GM03348 (cell line): ENCODE results near the gene NOG.
A peak's percentile ranks its signal among the peaks of the same experiment; 100 is the strongest.

ENCODE experiments used
- DNase-seq: peaks from one replicate; pipeline ENCODE4 v3.0.0; 2012; ENCODE audit warnings: low spot score

NOG gene

DNA sequence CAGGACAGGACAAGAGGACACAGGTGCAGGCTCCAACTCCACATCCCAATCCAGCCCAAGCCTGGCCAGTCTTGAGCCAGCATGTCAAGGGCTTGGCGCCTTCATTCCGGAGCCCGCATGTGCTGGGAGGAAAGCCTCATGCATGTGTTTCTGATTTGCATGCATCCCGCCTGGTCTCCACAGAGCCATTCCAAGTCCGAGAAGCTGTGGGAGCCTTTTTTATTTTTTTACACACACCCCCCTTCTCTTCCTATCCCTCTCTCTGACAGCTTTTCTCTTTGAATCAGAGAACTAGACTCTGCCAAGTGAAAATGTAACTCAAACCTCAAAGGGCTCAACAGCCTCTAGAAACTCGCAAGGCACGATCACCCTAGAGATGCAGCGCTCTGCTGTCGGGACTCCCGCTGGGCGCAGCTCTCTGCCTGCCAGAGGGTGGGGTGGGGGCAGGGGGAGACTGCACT, 45.1 kb downstream of the NOG start:
- peak; percentile 22 for DNase-seq

GRCh38 chr17:56639517-56639916, 46.0 kb downstream of the NOG start:
- DNase-seq, result no peak

- DNase-seq, result no peak
Observed at GRCh38 chr17:56640116-56640515, 46.6 kb downstream of the NOG start.

DNA sequence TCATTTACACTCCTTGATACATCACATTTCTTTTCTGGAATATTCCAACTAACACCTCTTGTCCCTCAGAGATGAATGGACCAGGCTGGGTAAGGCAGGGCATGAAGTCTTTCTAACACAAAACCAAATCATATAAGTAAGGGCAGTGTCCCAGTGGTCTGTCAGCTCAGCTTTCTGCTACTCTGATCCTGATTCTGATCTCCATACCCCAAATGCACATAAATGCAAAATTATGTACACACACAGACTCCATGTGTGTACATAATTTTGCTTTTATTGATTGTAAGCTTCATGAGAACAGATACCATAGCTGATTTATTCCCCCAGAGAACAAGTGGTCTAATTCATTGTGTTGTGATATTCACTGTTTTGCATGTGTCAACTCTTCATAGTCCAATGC, 47.9 kb downstream of the NOG start:
- no peak for DNase-seq

DNA sequence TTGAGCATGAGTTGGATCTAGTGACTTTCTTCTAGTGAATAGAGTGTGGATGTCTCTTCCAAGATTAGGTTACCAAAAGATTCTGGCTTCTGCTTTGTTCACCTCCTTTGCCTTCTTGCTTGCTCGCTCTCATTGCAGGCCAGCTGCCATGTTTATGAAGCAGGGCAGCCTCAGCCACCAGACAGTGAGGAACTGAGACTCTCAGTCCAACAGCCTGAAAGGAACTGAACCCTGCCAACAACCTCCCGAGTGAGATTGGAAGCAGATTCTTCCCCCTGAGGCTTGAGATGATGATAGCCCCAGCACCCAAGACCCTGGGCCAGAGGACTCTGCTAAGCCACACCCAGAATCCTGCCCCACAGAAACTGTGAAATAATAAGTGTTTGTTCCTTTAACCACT, 48.4 kb downstream of the NOG start:
- no peak for DNase-seq

GRCh38 chr17:56642424-56642823, 48.9 kb downstream of the NOG start:
- DNase-seq, result no peak
